Kidney (tissue), 14 donors: ENCODE results near the gene SIGLEC9. TPM values are rescaled to one million over a fixed set of nuclear protein-coding genes. Genes with fewer than 3 reads are reported as not detected.
A peak's percentile ranks its signal among the peaks of the same experiment; 100 is the strongest.

ENCODE experiments used
- DNase-seq, 5 donors: peaks; one replicate each; pipeline ENCODE4 v3.0.0-alpha.2; 2013 to 2020
- FAIRE-seq: peaks from 2 replicates; lab custom pipeline; 2012; peaks lifted over from hg19 to GRCh38; lab: Jason Lieb, UNC
- H3K27ac ChIP-seq, 2 donors: one replicate each; pipeline ENCODE4 v1.7.0; 2013; ENCODE audit warnings: low read depth in 2 of 2, low read length in 2 of 2, inconsistent platforms in 1 of 2
- H3K27me3 ChIP-seq: one replicate; pipeline ENCODE4 v1.7.1; 2013; ENCODE audit warnings: low read length, inconsistent platforms; ENCODE audit not compliant: control insufficient read depth, insufficient read depth
- H3K36me3 ChIP-seq, 3 donors: one replicate each; pipeline versions ENCODE4 v1.7.0 to v1.7.1; 2013; ENCODE audit warnings: low read length in 3 of 3, control low read depth in 1 of 3, inconsistent platforms in 1 of 3; ENCODE audit not compliant: insufficient read depth in 3 of 3, control insufficient read depth in 2 of 3
- H3K4me1 ChIP-seq, 3 donors: one replicate each; pipeline versions ENCODE4 v1.7.0 to v1.7.1; 2013; ENCODE audit warnings: low read length in 3 of 3, inconsistent platforms in 1 of 3, low read depth in 1 of 3; ENCODE audit not compliant: control insufficient read depth in 2 of 3, insufficient read depth in 2 of 3
- H3K4me3 ChIP-seq, 3 donors: one replicate each; pipeline versions ENCODE4 v1.7.0 to v1.8.1; 2013; ENCODE audit warnings: low read length in 3 of 3, control low read depth in 1 of 3, inconsistent platforms in 1 of 3
- H3K9ac ChIP-seq, 3 donors: one replicate each; pipeline versions ENCODE4 v1.7.0 to v1.7.1; 2013; ENCODE audit warnings: low read length in 3 of 3, control low read depth in 1 of 3, inconsistent platforms in 1 of 3
- H3K9me3 ChIP-seq, 3 donors: one replicate each; pipeline versions ENCODE4 v1.7.0 to v1.7.1; 2013; ENCODE audit warnings: low read length in 3 of 3, control low read depth in 1 of 3, inconsistent platforms in 1 of 3; ENCODE audit not compliant: control insufficient read depth in 2 of 3, insufficient read depth in 1 of 3
- CTCF ChIP-seq: IDR thresholded peaks from 3 replicates; pipeline ENCODE4 v1.5.1; 2012; ENCODE audit warnings: mild to moderate bottlenecking, moderate library complexity, borderline replicate concordance; ENCODE audit not compliant: insufficient read depth; ENCODE audit errors: extremely low read depth
- intact Hi-C: fragments of 100-400 bp; cut with DNase I; formaldehyde crosslinking; loops from one replicate; pipeline ENCODE4 v1.11.1; 2022
- polyA plus RNA-seq: library from polyadenylated mRNA; stranded (reverse); fragments of 350-450 nt; fragmentation: Illumina TruSeq; extraction: RNeasy Lipid Tissue Mini Kit (QIAGEN cat#74804); gene quantifications from one replicate; pipeline ENCODE4 v1.2.3, GENCODE V29; 2014; ENCODE audit warnings: low read depth, low replicate concordance; ENCODE audit not compliant: insufficient read depth
- total RNA-seq: library from RNA; stranded (reverse); fragmentation: NEBNext Ultra II Directional; extraction: Animal tissue kit (Norgen Biotek cat#: 25700); gene quantifications from one replicate; pipeline ENCODE4 v1.2.1, GENCODE V29; 2021
- donor health status: control.
- donor health status: control.
- donor health status: control.
- donor health status: control.
- donor health status: control.
- donor health status: DM: yes; HTN: yes; CAD: no.
- donor health status: Normal renal cell carcinoma (clear cell type).

The SIGLEC9 gene
- total and polyA plus RNA-seq, 2 donors from 2014 or later: 1.6 to 8.1 TPM

- Histone ChIP-seq H3K27ac (no peak overlapping the region), H3K9ac (no peak overlapping the region), H3K36me3 (no peaks in the 10 kb centered on the region), H3K4me3 (no peak overlapping the region), H3K9me3 (no peaks in the 10 kb centered on the region), H3K27me3 (no peaks in the 10 kb centered on the region), H3K4me1 (peaks cover 0 to 6% (median 0%) of the 10 kb centered on the region in 3 donors)
- DNase-seq (no peak), FAIRE-seq (no peak)
- no peak for TF ChIP-seq CTCF
- intact Hi-C loops: no loop called here
These were observed 2.4 kb upstream of the SIGLEC9 start for GRCh38 chr19:51122112-51122981.

- peaks cover 0 to 6% (median 0%) of the 10 kb centered on the region in 3 donors for H3K4me1 ChIP-seq
- H3K9me3 ChIP-seq: no peaks in the 10 kb centered on the region
- DNase-seq (no peak), FAIRE-seq (no peak)
- H3K27ac ChIP-seq: no peak overlapping the region
- intact Hi-C loops: no loop called here
- no peak for TF ChIP-seq CTCF
- no peaks in the 10 kb centered on the region for H3K27me3 ChIP-seq
- no peak overlapping the region for H3K4me3 ChIP-seq
- H3K9ac ChIP-seq: no peak overlapping the region
- H3K36me3 ChIP-seq: no peaks in the 10 kb centered on the region
These were observed 1.3 kb upstream of the SIGLEC9 start for GRCh38 chr19:51123381-51123800.

GRCh38 chr19:51123802-51124201 lies 904 bp upstream of the SIGLEC9 start:
- no peaks in the 10 kb centered on the region for H3K27me3 ChIP-seq
- H3K9ac ChIP-seq: no peak overlapping the region
- H3K4me3 ChIP-seq: no peak overlapping the region
- FAIRE-seq: no peak
- no peak for TF ChIP-seq CTCF
- peak overlapping the region in 1 of 2 donors; percentile 9 for H3K27ac ChIP-seq
- H3K4me1 ChIP-seq: peaks cover 0 to 9% (median 0%) of the 10 kb centered on the region in 3 donors
- intact Hi-C loops: no loop called here
- DNase-seq: no peak
- no peaks in the 10 kb centered on the region for H3K9me3 ChIP-seq
- no peaks in the 10 kb centered on the region for H3K36me3 ChIP-seq
